ENCODE data around the gene DIAPH3.

The DIAPH3 gene

GRCh38 chr13:59658738-59659330 lies 504.9 kb downstream of the DIAPH3 start:
- no peak overlapping the region for H3K9ac ChIP-seq (ENCODE audit: low read length)
- no peaks in the 10 kb centered on the region for H3K9me3 ChIP-seq (ENCODE audit: insufficient read depth, low read length)
- no peak overlapping the region for H3K4me2 ChIP-seq (ENCODE audit: low read length)
- H2AFZ ChIP-seq (ENCODE audit: low read depth, low read length): no peak overlapping the region
- H3K27ac ChIP-seq (ENCODE audit: low read length): no peak overlapping the region
- no peaks in the 10 kb centered on the region for H4K20me1 ChIP-seq (ENCODE audit: insufficient read depth, low read length)
- no peak overlapping the region for H3K4me3 ChIP-seq (ENCODE audit: low read length)
- no peaks in the 10 kb centered on the region for H3K27me3 ChIP-seq (ENCODE audit: low read depth, low read length)
- H3K4me1 ChIP-seq (ENCODE audit: low read length): no peaks in the 10 kb centered on the region
- H3K36me3 ChIP-seq (replicated peaks; ENCODE audit: low read depth, low read length): peaks cover 10% of the 10 kb centered on the region
- no peak for TF ChIP-seq CTCF (IDR thresholded peaks at IDR 0.05; ENCODE audit: low read depth, low read length)
- no peak for TF ChIP-seq EZH2phosphoT487 (IDR thresholded peaks at IDR 0.05; ENCODE audit: low read depth)
- no peaks in the 10 kb centered on the region for H3K79me2 ChIP-seq (ENCODE audit: low read length)

- TF ChIP-seq EZH2phosphoT487 (IDR thresholded peaks at IDR 0.05; ENCODE audit: low read depth): no peak
- TF ChIP-seq CTCF (IDR thresholded peaks at IDR 0.05; ENCODE audit: low read depth, low read length): no peak
- H2AFZ ChIP-seq (ENCODE audit: low read depth, low read length): no peak overlapping the region
- H3K9me3 ChIP-seq (ENCODE audit: insufficient read depth, low read length): no peaks in the 10 kb centered on the region
- H3K79me2 ChIP-seq (ENCODE audit: low read length): no peaks in the 10 kb centered on the region
- H3K36me3 ChIP-seq (replicated peaks; ENCODE audit: low read depth, low read length): peaks cover 6% of the 10 kb centered on the region
- H3K27ac ChIP-seq (ENCODE audit: low read length): no peak overlapping the region
- H3K4me2 ChIP-seq (ENCODE audit: low read length): no peak overlapping the region
- H3K9ac ChIP-seq (ENCODE audit: low read length): no peak overlapping the region
- H3K27me3 ChIP-seq (ENCODE audit: low read depth, low read length): no peaks in the 10 kb centered on the region
- no peaks in the 10 kb centered on the region for H4K20me1 ChIP-seq (ENCODE audit: insufficient read depth, low read length)
- H3K4me3 ChIP-seq (ENCODE audit: low read length): no peak overlapping the region
- no peaks in the 10 kb centered on the region for H3K4me1 ChIP-seq (ENCODE audit: low read length)
These were observed 505.5 kb downstream of the DIAPH3 start for GRCh38 chr13:59658027-59658737.

GRCh38 chr13:59653916-59654315 lies 509.8 kb downstream of the DIAPH3 start:
- Histone ChIP-seq H3K4me2 (ENCODE audit: low read length) (no peak overlapping the region), H4K20me1 (ENCODE audit: insufficient read depth, low read length) (no peaks in the 10 kb centered on the region), H3K27me3 (ENCODE audit: low read depth, low read length) (no peaks in the 10 kb centered on the region), H2AFZ (ENCODE audit: low read depth, low read length) (no peak overlapping the region), H3K9me3 (ENCODE audit: insufficient read depth, low read length) (no peaks in the 10 kb centered on the region), H3K4me1 (ENCODE audit: low read length) (peaks cover 7% of the 10 kb centered on the region), H3K27ac (ENCODE audit: low read length) (no peak overlapping the region), H3K79me2 (ENCODE audit: low read length) (no peaks in the 10 kb centered on the region), H3K36me3 (replicated peaks; ENCODE audit: low read depth, low read length) (no peaks in the 10 kb centered on the region), H3K9ac (ENCODE audit: low read length) (no peak overlapping the region), H3K4me3 (ENCODE audit: low read length) (no peak overlapping the region)
- TF ChIP-seq EZH2phosphoT487 (IDR thresholded peaks at IDR 0.05; ENCODE audit: low read depth) (no peak), CTCF (IDR thresholded peaks at IDR 0.05; ENCODE audit: low read depth, low read length) (no peak)

- Histone ChIP-seq H3K4me1 (ENCODE audit: low read length) (peaks cover 7% of the 10 kb centered on the region), H3K27ac (ENCODE audit: low read length) (no peak overlapping the region), H2AFZ (ENCODE audit: low read depth, low read length) (peak overlapping the region; percentile 69), H3K4me3 (ENCODE audit: low read length) (no peak overlapping the region), H3K9ac (ENCODE audit: low read length) (no peak overlapping the region), H3K4me2 (ENCODE audit: low read length) (no peak overlapping the region), H4K20me1 (ENCODE audit: insufficient read depth, low read length) (no peaks in the 10 kb centered on the region), H3K79me2 (ENCODE audit: low read length) (no peaks in the 10 kb centered on the region), H3K9me3 (ENCODE audit: insufficient read depth, low read length) (no peaks in the 10 kb centered on the region), H3K27me3 (ENCODE audit: low read depth, low read length) (no peaks in the 10 kb centered on the region), H3K36me3 (replicated peaks; ENCODE audit: low read depth, low read length) (no peaks in the 10 kb centered on the region)
- no peak for TF ChIP-seq EZH2phosphoT487 (IDR thresholded peaks at IDR 0.05; ENCODE audit: low read depth)
- no peak for TF ChIP-seq CTCF (IDR thresholded peaks at IDR 0.05; ENCODE audit: low read depth, low read length)
These were observed 512.2 kb downstream of the DIAPH3 start for GRCh38 chr13:59651479-59651878.

Measured in OCI-LY3 (cell line).